ENCODE results near the gene JMJD6.

DNA sequence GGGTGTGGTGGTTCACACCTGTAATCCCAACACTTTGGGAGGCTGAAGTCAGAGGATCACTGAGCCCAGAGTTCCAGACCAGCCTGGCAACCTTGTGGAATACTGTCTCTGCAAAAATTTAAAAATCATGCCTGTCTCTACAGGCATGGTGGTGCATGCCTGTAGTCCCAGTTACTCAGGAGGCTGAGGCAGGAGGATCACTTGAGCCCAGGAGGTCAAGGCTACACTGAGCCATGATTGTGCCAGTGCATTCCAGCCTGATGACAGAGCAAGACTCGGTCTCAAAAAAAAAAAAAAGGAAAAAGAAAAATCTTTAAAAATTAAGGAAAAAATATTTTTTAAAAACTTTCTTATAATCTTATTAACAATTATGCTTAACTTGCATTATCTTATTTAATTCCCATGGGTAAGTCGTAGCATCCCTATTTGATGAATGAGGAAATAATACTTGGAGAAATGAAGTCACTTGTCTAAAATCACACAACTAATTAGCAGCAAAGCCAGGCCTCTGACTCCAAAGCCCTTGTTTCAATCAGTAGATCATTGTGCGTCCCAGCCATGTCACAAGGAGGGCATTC is 25.1 kb upstream of the JMJD6 start:
- TF ChIP-seq SIN3A (IDR thresholded peaks at IDR 0.05; ENCODE audit: borderline replicate concordance, insufficient read depth, low read depth, low read length) (no peak), POLR2AphosphoS5 (IDR thresholded peaks at IDR 0.05; ENCODE audit: low read depth, low read length) (no peak)
- TF ChIP-seq, protein P1, sequence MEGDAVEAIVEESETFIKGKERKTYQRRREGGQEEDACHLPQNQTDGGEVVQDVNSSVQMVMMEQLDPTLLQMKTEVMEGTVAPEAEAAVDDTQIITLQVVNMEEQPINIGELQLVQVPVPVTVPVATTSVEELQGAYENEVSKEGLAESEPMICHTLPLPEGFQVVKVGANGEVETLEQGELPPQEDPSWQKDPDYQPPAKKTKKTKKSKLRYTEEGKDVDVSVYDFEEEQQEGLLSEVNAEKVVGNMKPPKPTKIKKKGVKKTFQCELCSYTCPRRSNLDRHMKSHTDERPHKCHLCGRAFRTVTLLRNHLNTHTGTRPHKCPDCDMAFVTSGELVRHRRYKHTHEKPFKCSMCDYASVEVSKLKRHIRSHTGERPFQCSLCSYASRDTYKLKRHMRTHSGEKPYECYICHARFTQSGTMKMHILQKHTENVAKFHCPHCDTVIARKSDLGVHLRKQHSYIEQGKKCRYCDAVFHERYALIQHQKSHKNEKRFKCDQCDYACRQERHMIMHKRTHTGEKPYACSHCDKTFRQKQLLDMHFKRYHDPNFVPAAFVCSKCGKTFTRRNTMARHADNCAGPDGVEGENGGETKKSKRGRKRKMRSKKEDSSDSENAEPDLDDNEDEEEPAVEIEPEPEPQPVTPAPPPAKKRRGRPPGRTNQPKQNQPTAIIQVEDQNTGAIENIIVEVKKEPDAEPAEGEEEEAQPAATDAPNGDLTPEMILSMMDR (IDR thresholded peaks at IDR 0.05), result no peak
